ENCODE data around the gene ZC3H4. TPM values are rescaled to one million over a fixed set of nuclear protein-coding genes. Genes with fewer than 3 reads are reported as not detected.
A peak's percentile ranks its signal among the peaks of the same experiment; 100 is the strongest.

ZC3H4 gene
- total and polyA plus RNA-seq, 2 of the 8 experiments (the other 6 are each of a cell fraction or from before 2014, with no cell fraction given): 6.6 to 92.0 TPM

- TF ChIP-seq SAP30 (IDR thresholded peaks at IDR 0.05; ENCODE audit: insufficient read depth, insufficient replicate concordance, low read length) (peak; percentile 67), RXRA (IDR thresholded peaks at IDR 0.05; ENCODE audit: insufficient read depth, low read depth, low read length) (no peak), TEAD4 (IDR thresholded peaks at IDR 0.05; ENCODE audit: low read depth, low read length) (0 out of 2 replicates have a peak, but pooled peaks have one; percentile 11), CREB1 (IDR thresholded peaks at IDR 0.05) (peak; percentile 84)
Measured at GRCh38 chr19:47022541-47023447, 90.8 kb downstream of the ZC3H4 start (continued).
